Muscle of arm (tissue), 12 donors: ENCODE data around the gene COMMD10. TPM values are rescaled to one million over a fixed set of nuclear protein-coding genes. Genes with fewer than 3 reads are reported as not detected.

Experiments used
- DNase-seq: peaks from one replicate; pipeline ENCODE4 v3.0.0-alpha.2; 2013
- polyA plus RNA-seq, 12 donors: library from polyadenylated mRNA; unstranded; fragments of 120-200 nt; gene quantifications; one replicate each; pipeline ENCODE4 v1.2.1, GENCODE V29; 2013; ENCODE audit not compliant: insufficient read length in 12 of 12

Gene COMMD10
- polyA plus RNA-seq, 12 donors: 20.7 to 54.7 (median 34.8) TPM; not detected in 1

GRCh38 chr5:116178925-116179324 lies 94.1 kb downstream of the COMMD10 start:
- DNase-seq: no peak

GRCh38 chr5:116209166-116209565 lies 124.3 kb downstream of the COMMD10 start:
- DNase-seq: no peak

GRCh38 chr5:116212225-116212624 lies 127.4 kb downstream of the COMMD10 start:
- DNase-seq: no peak

GRCh38 chr5:116216246-116216645 lies 131.4 kb downstream of the COMMD10 start:
- no peak for DNase-seq

GRCh38 chr5:116225281-116225922 lies 140.6 kb downstream of the COMMD10 start:
- no peak for DNase-seq

GRCh38 chr5:116229131-116229689 lies 144.4 kb downstream of the COMMD10 start:
- DNase-seq: no peak

GRCh38 chr5:116231288-116231687 lies 146.5 kb downstream of the COMMD10 start:
- DNase-seq: no peak

GRCh38 chr5:116234681-116235080 lies 149.9 kb downstream of the COMMD10 start:
- no peak for DNase-seq

- no peak for DNase-seq
These were observed 153.2 kb downstream of the COMMD10 start for GRCh38 chr5:116237917-116238500.

GRCh38 chr5:116242343-116242742 lies 157.5 kb downstream of the COMMD10 start:
- DNase-seq: peak; percentile 15

- DNase-seq: no peak
These were observed 163.6 kb downstream of the COMMD10 start for GRCh38 chr5:116248432-116248831.

- DNase-seq: no peak
These were observed 164.8 kb downstream of the COMMD10 start for GRCh38 chr5:116249648-116250047.

GRCh38 chr5:116256717-116257116 lies 171.9 kb downstream of the COMMD10 start:
- DNase-seq: no peak

GRCh38 chr5:116265471-116265870 lies 180.6 kb downstream of the COMMD10 start:
- no peak for DNase-seq

- DNase-seq: no peak
These were observed 186.7 kb downstream of the COMMD10 start for GRCh38 chr5:116271446-116272025.

GRCh38 chr5:116272281-116272941 lies 187.6 kb downstream of the COMMD10 start:
- no peak for DNase-seq

- DNase-seq: no peak
These were observed 188.8 kb downstream of the COMMD10 start for GRCh38 chr5:116273448-116274242.

GRCh38 chr5:116274251-116274650 lies 189.4 kb downstream of the COMMD10 start:
- no peak for DNase-seq

- no peak for DNase-seq
These were observed 190.5 kb downstream of the COMMD10 start for GRCh38 chr5:116275282-116275681.

GRCh38 chr5:116276952-116277351 lies 192.1 kb downstream of the COMMD10 start:
- no peak for DNase-seq

GRCh38 chr5:116280149-116280803 lies 195.5 kb downstream of the COMMD10 start:
- no peak for DNase-seq
